H1 (cell line): ENCODE data around the gene SH3BGRL3. TPM values are rescaled to one million over a fixed set of nuclear protein-coding genes. Genes with fewer than 3 reads are reported as not detected.

Experiments
- CTCF ChIA-PET: fragments of 300-600 bp; sonication (Branson Sonifier 250); formaldehyde crosslinking; loops from one replicate; lab custom pipeline; 2021; ENCODE audit not compliant: partially characterized antibody; lab: Charles Lee
- POLR2A ChIA-PET: fragments of 300-600 bp; sonication (Branson Sonifier 250); formaldehyde crosslinking; loops from one replicate; lab custom pipeline; 2021; ENCODE audit warnings: inconsistent platforms; ENCODE audit not compliant: partially characterized antibody; lab: Charles Lee
- DNase-seq, 2 experiments: peaks; one replicate each; pipeline versions ENCODE4 v3.0.0 to v3.0.0-alpha.2; 2010 to 2022; ENCODE audit warnings: low spot score in 2 of 2, low read depth in 1 of 2, mixed read lengths in 1 of 2
- FAIRE-seq: peaks from 2 replicates; lab custom pipeline; 2011; peaks lifted over from hg19 to GRCh38; lab: Jason Lieb, UNC
- H2AFZ ChIP-seq: 2 replicates; pipeline ENCODE4 v1.8.1; 2012; ENCODE audit warnings: low read length, inconsistent platforms
- H2AK5ac ChIP-seq: 2 replicates; pipeline ENCODE4 v1.6.1; 2013; ENCODE audit warnings: low read depth, low read length
- H2BK120ac ChIP-seq: replicated peaks from 2 replicates; pipeline ENCODE3; 2013; ENCODE audit warnings: low read depth, low read length, inconsistent platforms
- H2BK12ac ChIP-seq: 2 replicates; pipeline ENCODE4 v1.6.1; 2013; ENCODE audit warnings: low read depth, low read length
- H2BK15ac ChIP-seq: 2 replicates; pipeline ENCODE4 v1.6.1; 2013; ENCODE audit warnings: low read length
- H2BK20ac ChIP-seq: 2 replicates; pipeline ENCODE4 v1.6.1; 2013; ENCODE audit warnings: low read length
- H2BK5ac ChIP-seq: 2 replicates; pipeline ENCODE4 v1.6.1; 2013; ENCODE audit warnings: low read depth, low read length
- H3K14ac ChIP-seq: 2 replicates; pipeline ENCODE4 v1.6.1; 2013; ENCODE audit warnings: inconsistent platforms; ENCODE audit not compliant: insufficient read length
- H3K18ac ChIP-seq: 2 replicates; pipeline ENCODE4 v1.6.1; 2013; ENCODE audit warnings: low read length; ENCODE audit errors: extremely low read depth
- H3K23ac ChIP-seq: 2 replicates; pipeline ENCODE4 v1.6.1; 2013; ENCODE audit warnings: inconsistent platforms; ENCODE audit not compliant: insufficient read length
- H3K23me2 ChIP-seq: 2 replicates; pipeline ENCODE4 v1.6.1; 2013; ENCODE audit warnings: low read depth, low read length
- H3K27ac ChIP-seq: 2 replicates; pipeline ENCODE4 v1.6.1; 2011; ENCODE audit warnings: low read depth, low read length, inconsistent platforms
- H3K27me3 ChIP-seq, 4 experiments: replicated peaks in 1 of 4; 1 replicate in 1 of 4; 2 replicates in 3 of 4; pipeline versions ENCODE4 v1.6.1 to v1.8.1; 2011 to 2013; ENCODE audit warnings: low read length in 3 of 4, mild to moderate bottlenecking in 3 of 4, inconsistent platforms in 2 of 4, mixed read lengths in 2 of 4, moderate library complexity in 1 of 4; ENCODE audit not compliant: control insufficient read depth in 3 of 4, insufficient read depth in 3 of 4; ENCODE audit errors: extremely low read depth in 1 of 4
- H3K36me3 ChIP-seq, 4 experiments: 2 replicates each; pipeline versions ENCODE4 v1.6.1 to v1.8.1; 2011 to 2013; ENCODE audit warnings: mild to moderate bottlenecking in 4 of 4, low read length in 3 of 4, moderate library complexity in 2 of 4, control low read depth in 1 of 4, inconsistent platforms in 1 of 4; ENCODE audit not compliant: insufficient read depth in 4 of 4, control insufficient read depth in 2 of 4
- H3K4ac ChIP-seq: replicated peaks from 2 replicates; pipeline ENCODE3; 2013; ENCODE audit warnings: low read length, low read depth, mixed read lengths, inconsistent platforms; ENCODE audit not compliant: insufficient read length
- H3K4me1 ChIP-seq, 4 experiments: replicated peaks in 1 of 4; 1 replicate in 1 of 4; 2 replicates in 3 of 4; pipeline versions ENCODE4 v1.6.1 to v1.8.1; 2011 to 2013; ENCODE audit warnings: low read length in 3 of 4, inconsistent platforms in 2 of 4, mixed read lengths in 1 of 4; ENCODE audit not compliant: insufficient read depth in 4 of 4, control insufficient read depth in 3 of 4
- H3K4me2 ChIP-seq, 2 experiments: 2 replicates each; pipeline versions ENCODE4 v1.6.1 to v1.8.1; 2011 to 2013; ENCODE audit warnings: low read depth in 2 of 2, low read length in 2 of 2, control low read depth in 1 of 2, inconsistent platforms in 1 of 2, mild to moderate bottlenecking in 1 of 2; ENCODE audit not compliant: insufficient read depth in 1 of 2
- H3K4me3 ChIP-seq, 4 experiments: fragments of 200-600, 300-600 bp in 1 of 4; sonication (generic), shearing (Covaris generic), sonication (Bioruptor Twin) in 1 of 4; 2 replicates each; pipeline versions ENCODE4 v1.5.1 to v1.8.1; 2011 to 2016; ENCODE audit warnings: low read length in 4 of 4, low read depth in 3 of 4, control low read depth in 2 of 4, inconsistent platforms in 2 of 4, mild to moderate bottlenecking in 2 of 4, mixed read lengths in 1 of 4, moderate library complexity in 1 of 4; ENCODE audit not compliant: insufficient read depth in 2 of 4; ENCODE audit errors: extremely low read depth in 1 of 4
- H3K56ac ChIP-seq: replicated peaks from 2 replicates; pipeline ENCODE3; 2013; ENCODE audit warnings: low read depth, mild to moderate bottlenecking, mixed read lengths, low read length, inconsistent platforms; ENCODE audit not compliant: insufficient read length
- H3K79me1 ChIP-seq: 2 replicates; pipeline ENCODE4 v1.6.1; 2013; ENCODE audit warnings: low read depth, low read length, control low read depth
- H3K79me2 ChIP-seq, 2 experiments: 2 replicates each; pipeline versions ENCODE4 v1.6.1 to v1.8.1; 2012 to 2013; ENCODE audit warnings: low read length in 2 of 2, mild to moderate bottlenecking in 2 of 2, inconsistent platforms in 1 of 2; ENCODE audit not compliant: insufficient read depth in 2 of 2, control insufficient read depth in 1 of 2
- H3K9ac ChIP-seq, 4 experiments: replicated peaks in 1 of 4; 1 replicate in 1 of 4; 2 replicates in 3 of 4; pipeline versions ENCODE4 v1.6.1 to v1.8.1; 2011 to 2013; ENCODE audit warnings: low read depth in 3 of 4, low read length in 3 of 4, control low read depth in 2 of 4, mild to moderate bottlenecking in 2 of 4, moderate library complexity in 2 of 4, inconsistent platforms in 1 of 4; ENCODE audit errors: extremely low read depth in 1 of 4
- H3K9me3 ChIP-seq, 2 experiments: 2 replicates each; pipeline versions ENCODE4 v1.6.1 to v1.8.1; 2012 to 2013; ENCODE audit warnings: mild to moderate bottlenecking in 2 of 2, moderate library complexity in 2 of 2, control low read depth in 1 of 2, inconsistent platforms in 1 of 2, low read depth in 1 of 2, low read length in 1 of 2, mixed read lengths in 1 of 2; ENCODE audit not compliant: insufficient read depth in 2 of 2
- H4K20me1 ChIP-seq, 2 experiments: replicated peaks in 1 of 2; 2 replicates each; pipeline versions ENCODE3 to v1.8.1; 2011 to 2013; ENCODE audit warnings: inconsistent platforms in 2 of 2, low read length in 2 of 2, mild to moderate bottlenecking in 1 of 2; ENCODE audit not compliant: insufficient read depth in 2 of 2, control insufficient read depth in 1 of 2
- H4K5ac ChIP-seq: 2 replicates; pipeline ENCODE4 v1.6.1; 2013; ENCODE audit warnings: low read length, low read depth, mixed read lengths, inconsistent platforms; ENCODE audit not compliant: insufficient read length
- H4K8ac ChIP-seq: 2 replicates; pipeline ENCODE4 v1.8.0; 2013; ENCODE audit warnings: mild to moderate bottlenecking, moderate library complexity, low read length, inconsistent platforms; ENCODE audit not compliant: insufficient read depth; ENCODE audit errors: extremely low read depth
- H4K91ac ChIP-seq: replicated peaks from 2 replicates; pipeline ENCODE3; 2013; ENCODE audit warnings: low read length, mixed read lengths, inconsistent platforms; ENCODE audit not compliant: insufficient read length
- BACH1 ChIP-seq: IDR thresholded peaks from 2 replicates; pipeline ENCODE4 v1.6.1; 2012; ENCODE audit warnings: low read length, improper control_type of control experiment
- BCL11A ChIP-seq, 2 experiments: IDR thresholded peaks; one replicate each; pipeline ENCODE4 v1.6.1; 2011; ENCODE audit warnings: low read depth in 2 of 2, low read length in 2 of 2, mild to moderate bottlenecking in 2 of 2
- CREB1 ChIP-seq: IDR thresholded peaks from 2 replicates; pipeline ENCODE4 v1.6.1; 2012; ENCODE audit warnings: inconsistent platforms
- KDM4A ChIP-seq: IDR thresholded peaks from one replicate; pipeline ENCODE4 v1.7.1; 2012; ENCODE audit warnings: low read depth, mild to moderate bottlenecking, moderate library complexity, low read length, inconsistent platforms; ENCODE audit not compliant: severe bottlenecking
- RBBP5 ChIP-seq: IDR thresholded peaks from 2 replicates; pipeline ENCODE4 v1.7.1; 2012; ENCODE audit warnings: low read depth, mild to moderate bottlenecking, inconsistent platforms, low read length, moderate library complexity, borderline replicate concordance
- TCF12 ChIP-seq: IDR thresholded peaks from 2 replicates; pipeline ENCODE4 v1.6.1; 2011; ENCODE audit warnings: low read depth, mild to moderate bottlenecking, low read length
- YY1 ChIP-seq: IDR thresholded peaks from 2 replicates; pipeline ENCODE4 v1.6.1; 2011; ENCODE audit warnings: low read depth, mild to moderate bottlenecking, low read length
- WGBS, 2 experiments: shearing (Covaris generic) in 1 of 2; methylation state at CpG; one replicate each; pipeline versions ENCODE4 v1.1.6 to v1.1.7; 2013 to 2015; ENCODE audit warnings: low lambda C conversion rate in 2 of 2, mixed read lengths in 2 of 2, inconsistent platforms in 1 of 2, low coverage in 1 of 2, missing lambda C conversion rate in 1 of 2; ENCODE audit not compliant: insufficient replicate concordance in 2 of 2, insufficient coverage in 1 of 2, insufficient read length in 1 of 2; ENCODE audit errors: extremely low coverage in 1 of 2, missing lambda C conversion rate in 1 of 2; 5-methylcytosine and 5-hydroxymethylcytosine counted together
- polyA plus RNA-seq, 7 experiments: library from polyadenylated mRNA; depleted of rRNA in 3 of 7; stranded (reverse) in 5 of 7; unstranded in 2 of 7; fragments of >200 nt in 5 of 7; fragments of 200-250 nt in 2 of 7; gene quantifications; 1 replicate in 5 of 7; 2 replicates in 1 of 7; 4 replicates in 1 of 7; pipeline versions ENCODE4 v1.2.1 to v1.2.3, GENCODE V29; 2011 to 2013; ENCODE audit warnings: missing spikeins in 2 of 7, mixed read lengths in 2 of 7
- total RNA-seq: library from RNA; stranded (reverse); fragmentation: NEBNext Ultra II Directional; extraction: Animal tissue kit (Norgen Biotek cat#: 25700); gene quantifications from 2 replicates; pipeline ENCODE4 v1.2.1, GENCODE V29; 2021

The SH3BGRL3 gene
- total and polyA plus RNA-seq, 2 of the 8 experiments (the other 6 are each of a cell fraction or from before 2014, with no cell fraction given) = 77.8 to 107 TPM

DNA sequence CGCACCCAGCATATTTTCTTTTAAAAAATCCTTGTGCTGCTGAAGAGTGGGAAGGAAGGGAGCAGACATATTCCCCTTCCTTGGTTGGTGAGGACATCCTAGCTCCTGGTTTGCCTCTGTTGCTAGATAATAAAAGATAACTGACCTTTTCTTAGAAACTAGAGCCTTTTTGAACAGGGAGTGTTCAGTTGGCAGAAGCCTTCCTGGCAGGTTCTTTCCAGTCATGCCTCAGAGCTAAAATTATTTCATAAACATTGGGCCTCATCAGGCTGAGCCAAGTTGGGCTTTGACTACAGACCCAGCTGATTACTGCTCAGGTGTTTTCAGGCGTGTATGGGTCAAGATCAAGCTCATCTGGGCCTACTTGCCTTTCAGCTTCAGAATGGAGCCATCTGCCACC lies 22.7 kb upstream of the SH3BGRL3 start:
- Histone ChIP-seq H4K20me1 (peaks cover 0 to 2% of the 10 kb centered on the region in 2 experiments), H3K9ac (no peak overlapping the region), H2BK120ac (no peak overlapping the region), H2BK12ac (no peak overlapping the region), H2AK5ac (no peak overlapping the region), H3K23me2 (no peaks in the 10 kb centered on the region), H3K27me3 (no peaks in the 10 kb centered on the region), H3K56ac (no peak overlapping the region), H2AFZ (no peak overlapping the region), H4K91ac (no peak overlapping the region), H3K4ac (no peak overlapping the region), H3K4me1 (no peaks in the 10 kb centered on the region), H4K5ac (no peak overlapping the region), H3K27ac (no peak overlapping the region), H3K79me1 (no peaks in the 10 kb centered on the region), H4K8ac (no peak overlapping the region), H3K18ac (no peak overlapping the region), H3K4me3 (no peak overlapping the region), H2BK5ac (no peak overlapping the region), H2BK20ac (no peak overlapping the region), H3K79me2 (peaks cover 0 to 3% of the 10 kb centered on the region in 2 experiments; a peak in 1 of 4 replicates), H3K9me3 (no peaks in the 10 kb centered on the region), H3K36me3 (peaks cover 23 to 62% (median 49%) of the 10 kb centered on the region in 4 experiments), H3K23ac (no peak overlapping the region), H3K4me2 (no peak overlapping the region), H3K14ac (no peak overlapping the region), H2BK15ac (no peak overlapping the region)
- CTCF ChIA-PET = interaction anchor here (0.7 to 2.0 kb wide), 6 partner anchors 9 to 160 kb away, joined by 3 to 9 read pairs (median 4); partner anchors contain the start of gene CATSPER4
- DNase-seq = no peak
- POLR2A ChIA-PET = interaction anchor here (0.6 to 1.0 kb wide), 4 partner anchors 12 to 23 kb away, joined by 3 to 5 read pairs (median 4); partner anchors contain the start of gene CEP85
- FAIRE-seq = no peak
- WGBS, 2 experiments = 95% methylated on average over 2 of the region's 2 CpGs; no CpG with 5 or more reads in 1 of the 2 experiments
- no peak for TF ChIP-seq KDM4A
- no peak for TF ChIP-seq YY1
- TF ChIP-seq CREB1 = no peak
- no peak for TF ChIP-seq BCL11A (IDR thresholded peaks at IDR 0.05; ENCODE audit: low read depth in 2 of 2, low read length in 2 of 2)
- TF ChIP-seq BACH1 = no peak
- TF ChIP-seq TCF12 = no peak
- TF ChIP-seq RBBP5 = no peak
